ENCODE data around the gene NCMAP. TPM values are rescaled to one million over a fixed set of nuclear protein-coding genes. Genes with fewer than 3 reads are reported as not detected.
"Not testable (repeated sequence)": the region's sequence is repeated elsewhere in the genome, so short reads cannot be mapped to it uniquely, and the experiment has no call there.

NCMAP gene
- total and polyA plus RNA-seq, 7 donors = 0.04 to 0.14 (median 0.06) TPM; not detected in 4

- no peak overlapping the region for H3K27ac ChIP-seq
- H3K4me1 ChIP-seq = no peaks in the 10 kb centered on the region
- no peak for TF ChIP-seq CTCF (IDR thresholded peaks at IDR 0.05)
- ATAC-seq = no peak
- peaks cover 0 to 3% (median 0%) of the 10 kb centered on the region in 3 donors for H3K27me3 ChIP-seq (ENCODE audit: insufficient read depth in 3 of 3, low read length in 2 of 3)
- intact Hi-C loops (cut with DNase I) = no loop called here
- no peak for DNase-seq
- 72 to 84% (median 81%) methylated on average over 6 of the region's 6 CpGs for WGBS, 3 donors
- H3K4me3 ChIP-seq = no peak overlapping the region
- no peaks in the 10 kb centered on the region for H3K36me3 ChIP-seq (ENCODE audit: insufficient read depth in 1 of 2, low read depth in 1 of 2)
- no peaks in the 10 kb centered on the region for H3K9me3 ChIP-seq
These were observed 30.3 kb upstream of the NCMAP start for GRCh38 chr1:24525606-24526005.

GRCh38 chr1:24526045-24526444 is 29.8 kb upstream of the NCMAP start:
- H3K36me3 ChIP-seq (ENCODE audit: insufficient read depth in 1 of 2, low read depth in 1 of 2) = no peaks in the 10 kb centered on the region
- H3K4me1 ChIP-seq = no peaks in the 10 kb centered on the region
- H3K27ac ChIP-seq = no peak overlapping the region
- TF ChIP-seq CTCF (IDR thresholded peaks at IDR 0.05) = no peak
- no peak overlapping the region for H3K4me3 ChIP-seq
- ATAC-seq (no peak), DNase-seq (no peak)
- WGBS, 3 donors = 79 to 88% (median 86%) methylated on average over 7 of the region's 7 CpGs
- no peaks in the 10 kb centered on the region for H3K9me3 ChIP-seq
- intact Hi-C loops (cut with DNase I) = no loop called here
- peaks cover 0 to 3% (median 0%) of the 10 kb centered on the region in 3 donors for H3K27me3 ChIP-seq (ENCODE audit: insufficient read depth in 3 of 3, low read length in 2 of 3)

GRCh38 chr1:24526940-24527542 is 28.8 kb upstream of the NCMAP start:
- Histone ChIP-seq H3K27me3 (ENCODE audit: insufficient read depth in 3 of 3, low read length in 2 of 3) (no peaks in the 10 kb centered on the region), H3K27ac (no peak overlapping the region), H3K4me3 (no peak overlapping the region), H3K9me3 (no peaks in the 10 kb centered on the region), H3K4me1 (no peaks in the 10 kb centered on the region), H3K36me3 (ENCODE audit: insufficient read depth in 1 of 2, low read depth in 1 of 2) (no peaks in the 10 kb centered on the region)
- ATAC-seq = no peak
- DNase-seq = no peak
- intact Hi-C loops (cut with DNase I) = no loop called here
- peak; percentile 27 for TF ChIP-seq CTCF (IDR thresholded peaks at IDR 0.05)
- WGBS, 3 donors = 81 to 85% (median 81%) methylated on average over 8 of the region's 8 CpGs

GRCh38 chr1:24528744-24529143 is 27.1 kb upstream of the NCMAP start:
- intact Hi-C loops (cut with DNase I) = no loop called here
- DNase-seq (no peak), ATAC-seq (no peak)

GRCh38 chr1:24529292-24529691 is 26.6 kb upstream of the NCMAP start:
- H3K4me1 ChIP-seq; DNase-seq; H3K9me3 ChIP-seq; H3K36me3 ChIP-seq (ENCODE audit: insufficient read depth in 1 of 2, low read depth in 1 of 2); H3K4me3 ChIP-seq; intact Hi-C loops (cut with DNase I); ATAC-seq; H3K27ac ChIP-seq; H3K27me3 ChIP-seq (ENCODE audit: insufficient read depth in 3 of 3, low read length in 2 of 3): not testable (repeated sequence)
- WGBS, 3 donors = 89 to 93% (median 91%) methylated on average over 7 of the region's 7 CpGs

More at GRCh38 chr1:24528744-24529143, 27.1 kb upstream of the NCMAP start:
- Histone ChIP-seq H3K4me1 (no peaks in the 10 kb centered on the region), H3K27me3 (ENCODE audit: insufficient read depth in 3 of 3, low read length in 2 of 3) (no peaks in the 10 kb centered on the region), H3K4me3 (no peak overlapping the region), H3K9me3 (no peaks in the 10 kb centered on the region), H3K36me3 (ENCODE audit: insufficient read depth in 1 of 2, low read depth in 1 of 2) (no peaks in the 10 kb centered on the region), H3K27ac (no peak overlapping the region)
- no peak for TF ChIP-seq CTCF (IDR thresholded peaks at IDR 0.05)
- 91 to 93% (median 91%) methylated on average over 2 of the region's 2 CpGs for WGBS, 3 donors

Measured in psoas muscle (tissue), 8 donors.